GM18505 (cell line): ENCODE data around the gene FAM149A.

ENCODE experiments used
- ATAC-seq: cut with Tn5 transposase; IDR thresholded peaks from one replicate; pipeline ENCODE4 v1.9.1; 2021; ENCODE audit not compliant: unreplicated experiment
- POLR2A ChIP-seq: IDR thresholded peaks from 4 replicates; pipeline ENCODE4 v1.6.1; 2011; ENCODE audit warnings: borderline replicate concordance; ENCODE audit not compliant: insufficient read depth, insufficient read length; ENCODE audit errors: extremely low read depth

FAM149A gene

DNA sequence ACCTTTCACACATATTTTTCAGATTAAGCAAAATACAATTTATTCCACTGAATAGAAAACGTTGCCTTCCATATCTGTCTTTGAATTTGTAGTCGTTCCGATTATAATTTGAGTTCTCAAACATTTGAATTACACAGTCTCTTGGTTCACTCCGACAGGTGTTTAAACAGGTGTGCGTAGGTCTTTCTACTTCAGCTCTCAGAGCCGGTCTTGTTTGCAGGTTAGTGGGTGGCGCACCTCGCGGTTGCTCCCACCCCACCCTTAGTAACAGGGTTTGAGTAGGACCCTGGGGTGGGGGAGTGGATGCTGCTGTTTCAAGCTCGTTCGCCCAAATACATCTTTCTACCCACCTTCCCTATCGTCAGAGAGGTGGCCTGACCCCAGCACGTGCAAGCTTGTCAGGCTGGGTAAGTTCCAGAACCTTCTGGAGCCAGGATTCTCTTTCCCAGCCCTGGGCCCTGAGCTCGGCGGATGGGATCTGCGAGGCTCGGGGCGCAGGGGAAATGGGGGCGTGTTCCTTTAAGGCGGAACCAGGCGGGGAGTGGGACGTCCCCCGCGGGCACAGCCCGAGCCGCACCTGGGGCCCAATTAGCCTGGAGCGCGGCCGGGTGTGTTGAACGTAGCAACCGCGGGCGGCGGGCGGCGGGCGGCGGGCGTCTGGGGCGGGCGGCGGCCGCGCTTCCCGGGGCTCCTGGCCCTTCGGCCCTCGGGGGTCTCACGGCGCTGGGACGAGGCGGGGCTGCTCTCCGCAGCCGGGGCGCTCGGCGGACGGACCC lies at the start of gene FAM149A:
FAM149A (plus strand) TSS at position 591 of the 776 bp plus-strand sequence.
- TF ChIP-seq POLR2A, result no peak
- peak; percentile 84 for ATAC-seq

DNA sequence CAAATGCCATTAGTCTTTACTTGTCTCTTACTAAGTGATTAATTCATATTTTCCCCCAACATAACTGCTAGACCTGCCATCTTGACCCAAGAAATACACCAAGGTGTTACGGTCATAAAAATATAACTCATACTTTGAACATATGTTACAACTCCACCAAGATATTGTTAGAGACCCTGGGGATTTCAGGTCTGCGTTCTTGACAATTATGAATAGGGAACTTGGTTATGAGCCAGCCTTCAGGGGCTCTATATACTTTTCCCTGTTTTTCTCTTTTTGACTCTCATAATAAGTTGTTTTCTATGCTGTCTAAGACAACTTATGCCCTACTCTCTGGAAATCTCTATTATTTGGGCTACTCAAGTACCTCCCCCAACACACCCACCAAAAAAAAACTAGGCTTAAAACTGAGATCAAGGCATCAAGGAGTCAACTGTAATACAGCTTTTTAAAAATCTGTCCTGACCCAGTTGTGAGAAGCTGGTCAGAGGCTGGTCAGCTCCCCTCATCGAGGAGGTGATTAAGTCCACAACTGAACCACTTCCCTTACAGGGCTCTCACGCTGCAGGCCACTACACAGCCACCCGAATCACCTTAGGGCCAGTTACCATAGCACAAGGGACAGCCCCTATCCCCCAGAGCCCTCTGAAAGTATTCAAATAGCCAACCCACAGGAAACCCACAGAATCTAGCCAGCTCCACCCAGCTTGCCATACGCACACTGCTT lies 46.1 kb upstream of the FAM149A start:
- TF ChIP-seq POLR2A, result no peak
- ATAC-seq, result peak; percentile 100

DNA sequence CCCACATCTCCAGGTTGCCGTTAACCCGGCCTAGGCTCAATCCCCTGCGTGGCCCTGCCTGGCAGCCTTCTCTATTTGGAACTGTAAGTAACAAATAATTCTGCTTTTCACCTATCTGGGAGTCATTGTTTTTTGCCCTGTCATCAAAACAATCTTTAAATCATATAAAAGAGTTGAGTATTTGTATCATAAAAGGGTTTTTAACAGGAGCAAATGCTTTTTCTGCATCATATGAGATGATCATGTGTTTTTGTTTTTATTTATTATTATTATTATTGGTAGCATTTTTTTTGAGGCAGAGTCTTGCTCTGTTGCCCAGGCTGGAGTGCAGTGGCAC lies 45.6 kb upstream of the FAM149A start:
- ATAC-seq, result no peak
- TF ChIP-seq POLR2A, result no peak

DNA sequence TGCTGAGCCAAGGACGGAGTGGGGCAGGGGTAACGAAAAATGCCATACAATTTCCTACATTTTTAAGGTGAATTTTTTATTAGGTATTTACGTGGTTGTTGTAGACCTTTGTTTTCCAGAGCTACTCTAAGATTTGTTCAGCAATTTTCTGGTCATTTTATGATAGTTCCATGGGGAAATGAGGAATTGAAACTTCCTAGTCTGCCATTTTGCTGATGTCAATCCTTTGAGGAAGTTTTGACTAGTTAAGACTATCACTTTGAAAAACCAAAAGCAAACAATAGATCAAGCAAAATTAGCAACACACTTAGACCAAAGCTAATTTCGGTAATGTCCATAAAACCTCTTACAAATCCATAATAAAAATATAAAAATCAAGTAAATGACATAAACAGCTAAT lies 42.6 kb upstream of the FAM149A start:
- ATAC-seq, result no peak
- no peak for TF ChIP-seq POLR2A

DNA sequence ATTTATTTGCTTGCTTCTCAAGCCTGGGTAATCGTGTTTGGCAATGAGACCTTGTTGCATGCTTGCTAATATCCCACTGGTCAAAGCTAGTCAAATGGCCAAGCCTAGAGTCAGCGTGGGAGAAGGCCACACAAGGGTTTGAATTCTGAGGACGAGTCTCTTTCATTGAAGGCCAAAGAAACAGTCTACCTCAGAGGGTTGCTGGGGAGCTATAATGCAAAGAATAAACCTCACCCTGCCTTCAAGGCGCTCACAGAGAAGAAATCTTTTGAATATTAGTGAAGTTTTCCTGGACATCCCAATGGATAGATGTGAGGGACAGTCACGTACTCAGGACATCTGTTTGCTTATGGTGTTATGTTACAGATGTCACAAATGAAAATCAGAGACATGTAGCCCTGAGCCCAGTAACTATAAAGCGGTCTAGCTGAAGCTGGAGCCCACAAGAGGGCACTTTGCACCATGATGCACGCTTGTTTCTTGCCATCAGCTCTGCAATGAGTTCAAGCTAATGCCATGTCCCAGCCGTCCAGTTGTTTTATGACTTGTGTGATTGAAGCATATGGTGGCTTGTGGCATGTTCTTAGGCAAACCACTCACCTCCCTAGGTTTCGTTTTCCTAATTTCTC lies 36.6 kb upstream of the FAM149A start:
- TF ChIP-seq POLR2A, result no peak
- peak; percentile 90 for ATAC-seq

DNA sequence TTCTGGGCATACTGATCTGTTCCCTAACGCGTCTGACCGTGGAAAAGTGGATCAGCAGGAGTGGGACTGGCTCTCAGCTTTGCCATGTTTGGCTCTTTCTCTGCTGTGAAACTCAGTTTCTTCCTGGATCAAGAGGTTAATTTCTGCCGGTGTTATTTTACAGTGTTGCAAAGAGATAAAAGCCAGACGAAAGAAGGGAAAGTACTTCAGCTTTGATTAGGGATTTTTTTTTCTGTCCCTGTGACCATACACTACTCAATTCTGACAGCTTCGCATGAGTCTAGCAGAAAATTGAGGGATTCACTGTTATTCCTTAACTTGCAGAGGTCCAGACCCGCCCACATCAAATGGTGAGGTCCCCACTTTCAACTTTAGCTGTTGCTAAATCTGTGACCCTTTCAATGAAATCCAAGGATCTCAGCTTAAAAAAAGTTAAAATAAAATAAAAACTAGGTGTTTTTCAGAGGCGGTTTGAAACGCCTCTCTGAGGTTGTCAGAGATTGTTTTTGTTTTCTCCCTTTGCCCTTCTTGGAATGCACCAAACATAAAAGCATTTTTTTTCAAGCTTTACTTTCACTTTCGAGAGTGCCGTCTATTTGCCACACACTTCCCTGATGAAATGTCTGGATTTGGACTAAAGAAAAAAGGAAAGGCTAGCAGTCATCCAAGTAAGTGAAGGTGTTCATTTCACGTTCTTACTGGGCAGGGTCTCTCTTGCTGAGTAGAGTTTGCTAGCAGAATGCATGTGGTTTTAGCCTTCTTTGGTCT lies 35.7 kb upstream of the FAM149A start, which contains the start of gene TLR3:
TLR3 (plus strand) TSS at position 576 of the 768 bp plus-strand sequence. CDS start 7,464 bp downstream, outside the sequence.
- TF ChIP-seq POLR2A, result no peak
- ATAC-seq, result no peak

DNA sequence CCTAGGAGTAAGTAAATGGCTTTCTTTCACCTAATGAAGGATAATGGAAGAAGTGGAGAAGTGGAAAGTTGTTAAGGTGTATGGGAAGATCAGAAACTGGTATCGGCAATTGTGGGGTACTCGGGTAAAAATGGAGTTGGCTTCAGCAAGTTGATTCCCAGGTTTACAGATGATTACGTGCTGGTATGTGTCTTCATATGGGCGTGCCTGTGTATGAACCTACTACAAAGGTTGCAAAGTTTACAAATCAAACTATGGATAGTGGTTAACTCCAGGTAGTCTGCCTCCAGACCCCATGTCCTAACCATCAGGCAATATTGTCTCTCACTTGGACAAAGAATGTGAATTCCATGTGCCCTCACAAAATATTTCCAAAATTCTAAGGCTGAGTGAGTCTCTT lies 34.8 kb upstream of the FAM149A start:
- ATAC-seq, result no peak
- no peak for TF ChIP-seq POLR2A

DNA sequence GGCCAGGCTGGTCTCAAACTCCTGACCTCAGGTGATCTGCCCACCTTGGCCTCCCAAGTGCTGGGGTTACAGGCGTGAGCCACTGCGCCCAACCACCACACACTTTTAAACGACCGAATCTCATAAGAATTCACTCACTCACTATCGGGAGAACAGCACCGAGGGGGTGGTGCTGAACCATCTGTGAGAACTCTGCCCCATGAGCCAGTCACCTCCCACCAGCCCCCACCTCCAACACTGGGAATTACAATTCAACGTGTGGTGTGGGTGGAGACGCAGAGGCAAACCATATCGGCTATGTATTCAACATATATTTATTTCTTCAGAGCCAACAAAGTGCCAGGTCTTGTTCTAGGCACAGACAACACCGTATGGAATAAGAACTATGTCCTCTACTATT lies 32.0 kb upstream of the FAM149A start:
- no peak for TF ChIP-seq POLR2A

DNA sequence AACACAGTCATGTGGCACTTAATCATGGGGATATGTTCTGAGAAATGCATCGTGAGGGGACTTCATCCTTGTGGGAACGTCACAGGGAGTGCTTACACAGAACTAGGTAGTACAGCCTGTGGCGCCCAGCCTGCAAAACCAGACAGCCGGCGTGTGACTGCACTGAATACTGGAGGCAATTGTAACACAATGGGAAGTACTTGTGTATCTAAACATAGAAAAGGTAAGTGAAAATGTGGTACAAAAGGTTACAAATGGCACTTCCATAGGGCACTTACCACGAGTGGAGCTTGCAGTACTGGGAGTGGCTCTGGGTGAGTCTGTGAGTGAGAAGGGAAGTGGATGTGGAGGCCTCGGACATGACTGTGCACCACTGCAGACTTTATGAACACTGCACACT lies 30.3 kb upstream of the FAM149A start:
- no peak for ATAC-seq
- TF ChIP-seq POLR2A, result no peak

More for the DNA sequence above, 32.0 kb upstream of the FAM149A start:
- no peak for ATAC-seq

DNA sequence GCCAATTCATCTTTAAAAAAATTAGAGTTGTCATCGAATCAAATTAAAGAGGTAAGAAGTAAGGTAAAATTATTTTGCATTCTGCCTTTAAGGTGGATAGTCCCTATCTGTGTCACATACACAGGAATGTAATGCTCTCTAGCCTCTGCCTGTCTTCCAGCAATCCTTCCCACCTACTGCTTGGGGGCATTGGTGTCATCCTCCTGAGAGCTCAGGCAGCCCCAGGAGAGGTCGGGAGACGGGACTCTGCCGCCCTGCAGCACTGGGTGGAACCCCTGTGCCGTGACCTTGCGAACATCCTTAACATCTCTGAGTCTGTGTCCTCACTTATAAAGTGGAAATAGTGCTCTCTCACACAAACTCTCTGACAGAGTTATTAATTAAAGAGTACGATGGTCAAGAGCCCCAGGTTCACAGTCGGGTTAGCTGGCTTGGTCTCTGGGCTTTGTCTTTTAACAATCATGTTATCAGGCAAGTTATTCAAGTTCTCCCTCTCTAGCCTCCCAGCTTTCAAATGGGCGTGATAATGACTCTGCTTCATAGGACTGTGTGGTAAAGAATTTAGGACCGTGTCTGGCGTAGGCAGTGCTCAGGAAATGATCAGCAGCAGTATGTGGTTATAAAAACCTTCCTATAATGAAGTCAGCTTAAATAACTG lies 25.4 kb upstream of the FAM149A start:
- no peak for TF ChIP-seq POLR2A
- no peak for ATAC-seq

DNA sequence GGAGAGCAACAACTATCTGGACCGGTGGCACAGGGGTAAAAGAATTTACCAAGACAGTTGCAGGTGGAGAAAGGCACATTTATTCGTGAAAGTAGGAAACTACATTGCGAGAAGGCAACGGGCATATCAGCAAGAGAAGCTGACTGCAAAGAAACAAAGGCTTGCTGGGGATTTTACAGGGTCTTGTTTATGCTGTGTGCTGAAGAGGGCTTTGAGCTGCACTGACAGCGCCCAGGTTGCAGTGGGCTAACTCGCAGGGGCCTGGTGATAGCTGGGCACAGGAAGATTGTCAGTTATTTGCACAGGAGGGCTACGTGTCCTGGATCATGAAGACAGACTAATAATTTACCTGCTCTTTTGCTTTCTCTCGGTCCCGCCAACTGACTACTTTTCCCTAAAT lies 24.8 kb upstream of the FAM149A start:
- ATAC-seq, result no peak
- TF ChIP-seq POLR2A, result no peak

DNA sequence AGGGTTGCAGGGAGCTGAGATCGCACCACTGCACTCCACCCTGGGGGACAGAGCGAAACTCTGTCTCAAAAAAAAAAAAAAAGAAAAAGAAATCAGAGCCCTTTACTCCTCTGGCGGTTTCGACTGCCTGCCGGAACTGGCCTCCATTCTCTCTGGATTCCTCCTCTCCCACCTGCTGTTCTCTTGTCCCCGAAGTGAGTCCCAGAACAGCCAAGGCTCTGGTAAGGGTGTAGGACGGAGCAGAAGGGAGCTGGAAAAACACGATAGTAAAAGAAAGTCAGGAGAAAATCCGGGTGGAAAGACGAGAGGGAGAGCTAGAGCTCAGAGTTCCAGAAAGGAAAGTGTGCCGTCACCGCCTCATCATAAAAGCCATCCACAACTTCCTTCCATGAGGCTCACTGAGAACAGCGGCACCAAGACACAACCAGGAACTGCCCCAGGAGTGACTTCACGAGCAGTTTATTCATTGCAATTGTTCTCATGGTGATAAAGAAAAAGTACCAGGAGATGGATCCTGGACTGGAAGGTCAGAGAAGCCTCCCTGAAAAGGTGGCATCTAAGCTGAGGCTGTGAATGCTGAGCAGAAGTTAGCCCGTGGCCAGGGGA lies 23.2 kb upstream of the FAM149A start:
- TF ChIP-seq POLR2A, result no peak
- no peak for ATAC-seq
